Activated CD4-positive, alpha-beta T cell treated with anti-CD3 and anti-CD28 coated beads for 1 hour (primary cell): ENCODE data around the gene ABCE1.
"Not testable (repeated sequence)": the region's sequence is repeated elsewhere in the genome, so short reads cannot be mapped to it uniquely, and the experiment has no call there.

Experiments used
- DNase-seq: peaks from one replicate; pipeline ENCODE4 v3.0.0-alpha.2; 2020

ABCE1 gene

DNA sequence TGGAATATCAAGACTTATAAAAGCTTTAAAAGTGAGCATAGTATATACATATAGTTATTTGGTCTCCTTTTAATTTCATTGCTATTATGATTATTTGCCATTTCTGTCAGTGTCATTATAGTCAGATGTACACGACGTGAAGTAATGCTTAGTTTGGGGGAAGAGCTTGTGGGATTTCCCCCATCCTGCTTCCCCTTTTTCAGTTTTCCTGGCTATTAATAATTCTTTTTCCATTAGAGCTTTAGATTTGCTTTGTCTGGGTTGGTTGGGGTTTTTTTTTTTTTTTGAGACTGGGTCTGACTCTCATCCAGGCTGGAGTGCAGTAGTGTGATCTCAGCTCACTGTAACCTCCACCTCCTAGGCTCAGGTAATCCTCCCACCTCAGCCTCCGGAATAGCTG, 5.4 kb downstream of the ABCE1 start:
- DNase-seq, result no peak

DNA sequence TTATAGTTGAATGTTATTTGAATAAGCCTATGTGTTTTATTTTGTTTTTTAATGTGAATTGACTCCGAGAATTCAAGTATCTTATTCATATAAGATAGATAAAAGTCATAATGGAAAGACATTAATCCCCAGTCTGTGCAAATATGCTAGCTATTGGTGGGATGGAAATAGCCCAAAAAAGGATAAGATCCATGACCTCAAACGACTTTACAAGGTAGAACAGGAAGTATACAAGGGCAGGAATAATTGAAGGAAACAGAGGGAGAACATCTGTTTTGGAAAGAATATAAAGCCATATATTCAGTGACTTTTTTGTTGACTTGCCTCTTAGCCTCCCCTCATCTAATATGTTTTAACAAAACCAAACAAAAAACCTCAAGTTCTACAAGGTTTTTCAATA, 9.0 kb downstream of the ABCE1 start:
- no peak for DNase-seq

DNA sequence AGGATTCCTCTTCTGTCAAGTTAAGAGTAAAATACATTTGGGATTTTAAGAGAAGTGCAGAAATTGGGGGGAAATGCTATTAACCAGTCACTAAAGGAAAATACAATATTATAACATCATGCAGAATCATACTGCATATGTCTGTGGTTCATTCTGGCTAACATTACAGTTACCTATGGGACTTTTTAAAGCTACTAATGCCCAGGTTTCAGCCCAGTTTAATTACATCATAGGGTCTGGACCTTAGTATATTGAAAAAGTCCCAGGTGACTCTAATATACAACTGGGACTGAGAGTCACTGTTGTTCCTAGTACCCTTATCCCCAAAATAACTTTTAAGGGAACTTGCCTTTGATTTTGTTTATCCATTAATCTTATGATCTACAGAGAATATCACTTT, 10.0 kb downstream of the ABCE1 start:
- no peak for DNase-seq

DNA sequence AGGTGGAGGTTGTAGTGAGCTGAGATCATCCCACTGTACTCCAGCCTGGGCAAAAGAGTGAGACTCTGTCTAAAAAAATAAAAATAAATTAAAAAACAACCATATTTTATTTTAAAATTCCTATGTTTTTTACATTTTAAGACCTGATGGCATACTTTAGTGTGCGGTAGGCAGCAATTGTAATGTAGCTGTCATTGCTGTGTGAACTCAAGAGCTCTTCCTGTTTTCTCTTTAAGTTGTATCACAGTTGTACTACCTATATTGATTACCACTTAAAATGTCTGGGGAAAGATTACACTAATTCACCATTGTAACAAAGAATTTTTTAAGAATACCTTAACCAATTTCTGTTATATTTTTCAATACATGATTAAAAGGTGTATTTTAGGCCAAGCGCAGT, 27.3 kb downstream of the ABCE1 start:
- no peak for DNase-seq

DNA sequence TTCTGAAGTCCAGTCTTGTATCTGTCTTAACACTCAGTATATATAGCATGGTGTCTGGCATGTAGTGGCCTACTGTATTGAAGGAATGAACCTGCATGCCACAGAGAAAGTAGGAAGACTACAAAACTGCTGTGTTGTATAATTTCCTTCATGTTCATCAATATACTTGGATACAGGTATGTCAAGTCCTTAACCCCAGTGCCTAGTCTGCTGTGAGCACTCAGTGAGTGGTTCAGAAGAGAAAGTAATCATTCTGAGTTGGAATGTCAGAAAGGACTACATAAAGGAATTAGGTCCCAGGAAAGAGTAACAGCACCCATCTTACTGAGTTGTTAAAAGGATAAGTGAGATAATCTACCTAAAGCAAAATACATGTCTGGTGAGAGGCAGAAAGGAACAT, 32.0 kb downstream of the ABCE1 start:
- no peak for DNase-seq

DNA sequence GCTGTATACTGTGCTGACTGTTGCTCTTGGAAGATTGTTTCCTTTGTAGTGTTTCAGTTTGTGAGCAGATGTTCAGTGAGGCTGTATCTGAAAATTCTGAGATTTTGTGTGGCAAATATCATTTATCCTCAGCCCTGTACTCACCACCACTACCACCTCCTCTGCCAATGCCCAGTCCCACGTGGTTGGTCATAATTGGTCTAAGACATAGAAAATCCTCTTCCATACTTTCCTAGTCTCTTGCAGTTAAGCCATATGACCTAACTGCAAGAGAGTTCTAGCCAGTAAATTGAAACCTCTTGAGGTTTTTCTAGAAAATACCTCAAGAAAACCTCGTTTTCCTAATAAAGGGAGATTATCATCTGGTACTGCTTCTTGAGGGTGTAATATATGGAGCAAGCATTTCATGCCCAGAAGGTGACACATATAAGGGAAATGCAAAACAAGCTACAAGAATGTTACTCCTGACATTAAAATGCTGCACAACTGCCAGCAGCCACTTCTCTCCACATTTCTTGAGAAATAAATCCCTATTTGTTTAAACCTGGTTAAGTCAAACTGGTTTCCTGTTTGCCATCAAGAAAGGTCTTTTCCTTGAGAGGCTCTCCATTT, 32.8 kb downstream of the ABCE1 start:
- no peak for DNase-seq

DNA sequence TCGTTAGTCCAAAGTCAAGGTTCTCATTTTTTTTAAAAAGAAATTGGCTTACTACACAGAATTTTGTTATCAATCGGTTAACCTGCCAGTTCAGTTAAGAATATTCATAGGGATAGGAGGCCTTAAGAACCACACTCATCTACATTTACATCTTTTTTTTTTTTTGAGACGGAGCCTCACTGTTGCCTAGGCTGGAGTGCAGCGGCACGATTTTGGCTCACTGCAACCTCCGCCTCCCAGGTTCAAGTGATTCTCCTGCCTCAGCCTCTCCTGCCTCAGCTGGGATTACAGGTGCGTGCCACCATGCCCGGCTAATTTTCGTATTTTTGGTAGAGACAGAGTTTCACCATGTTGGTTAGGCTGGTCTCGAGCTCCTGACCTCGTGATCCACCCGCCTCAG, 33.7 kb downstream of the ABCE1 start:
- DNase-seq, result no peak

DNA sequence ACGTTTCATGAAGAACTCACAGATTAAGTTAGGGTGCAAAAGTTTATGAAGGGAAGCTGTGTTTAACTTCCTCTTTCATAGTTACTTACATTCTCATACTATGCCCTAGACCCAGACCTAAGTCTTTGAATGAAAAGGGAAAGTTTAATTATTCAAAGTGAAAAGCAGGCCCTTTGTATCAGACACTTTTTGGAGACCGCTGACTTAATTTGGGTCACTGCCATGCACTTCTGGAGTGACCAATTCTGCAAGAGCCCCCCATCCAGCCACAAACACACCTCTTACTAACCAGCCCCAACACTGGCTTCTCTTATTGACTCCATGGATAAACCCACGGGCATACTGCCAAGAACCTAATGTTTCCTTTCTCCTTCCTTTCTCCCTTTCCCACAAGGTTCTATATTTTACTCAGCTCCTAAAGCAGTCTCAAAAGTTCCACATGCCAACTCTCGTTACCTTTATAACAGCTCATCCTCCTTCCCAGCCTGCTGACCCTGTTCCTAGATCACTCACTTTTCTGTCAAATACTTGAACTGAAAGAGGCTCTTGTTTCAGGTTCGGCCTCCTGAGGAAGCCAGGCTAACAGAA, 34.5 kb downstream of the ABCE1 start:
- no peak for DNase-seq

DNA sequence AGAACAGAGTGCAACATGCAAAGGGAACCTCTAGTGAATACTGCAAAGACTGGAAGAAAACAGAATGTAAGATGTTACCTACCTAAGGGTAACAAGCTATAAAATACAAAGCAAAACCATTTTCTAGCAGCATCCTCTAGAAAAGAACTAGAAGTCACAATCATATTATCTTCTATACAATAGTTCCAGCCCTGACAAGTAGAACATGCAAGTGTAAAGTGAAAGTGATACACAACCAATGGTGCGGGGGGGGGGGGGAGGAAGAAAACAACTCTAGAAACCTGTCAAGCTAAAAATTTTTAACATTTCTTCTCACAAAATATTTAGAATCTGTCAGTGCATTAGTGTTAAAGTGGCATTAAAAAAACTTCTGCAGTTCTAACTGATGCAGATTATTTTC, 38.1 kb downstream of the ABCE1 start:
- DNase-seq, result not testable (repeated sequence)

DNA sequence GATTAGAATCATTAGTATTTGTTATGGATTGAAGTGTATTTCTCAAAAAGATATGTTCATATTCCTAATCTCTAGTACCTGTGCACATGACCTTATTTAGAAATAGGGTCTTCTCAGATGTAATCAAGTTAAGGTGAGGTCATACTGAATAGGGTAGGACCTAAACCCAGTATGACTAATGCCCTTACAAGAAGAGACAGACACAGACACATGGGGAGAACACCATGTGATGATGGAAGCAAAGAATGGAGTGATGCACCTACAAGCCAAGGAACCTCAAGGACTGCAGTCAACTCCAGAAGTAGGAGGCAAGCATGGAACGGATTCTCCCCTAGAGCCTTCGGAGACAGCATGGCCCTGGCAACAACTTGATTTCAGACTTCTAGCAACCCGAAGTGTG, 50.9 kb downstream of the ABCE1 start:
- DNase-seq, result no peak

DNA sequence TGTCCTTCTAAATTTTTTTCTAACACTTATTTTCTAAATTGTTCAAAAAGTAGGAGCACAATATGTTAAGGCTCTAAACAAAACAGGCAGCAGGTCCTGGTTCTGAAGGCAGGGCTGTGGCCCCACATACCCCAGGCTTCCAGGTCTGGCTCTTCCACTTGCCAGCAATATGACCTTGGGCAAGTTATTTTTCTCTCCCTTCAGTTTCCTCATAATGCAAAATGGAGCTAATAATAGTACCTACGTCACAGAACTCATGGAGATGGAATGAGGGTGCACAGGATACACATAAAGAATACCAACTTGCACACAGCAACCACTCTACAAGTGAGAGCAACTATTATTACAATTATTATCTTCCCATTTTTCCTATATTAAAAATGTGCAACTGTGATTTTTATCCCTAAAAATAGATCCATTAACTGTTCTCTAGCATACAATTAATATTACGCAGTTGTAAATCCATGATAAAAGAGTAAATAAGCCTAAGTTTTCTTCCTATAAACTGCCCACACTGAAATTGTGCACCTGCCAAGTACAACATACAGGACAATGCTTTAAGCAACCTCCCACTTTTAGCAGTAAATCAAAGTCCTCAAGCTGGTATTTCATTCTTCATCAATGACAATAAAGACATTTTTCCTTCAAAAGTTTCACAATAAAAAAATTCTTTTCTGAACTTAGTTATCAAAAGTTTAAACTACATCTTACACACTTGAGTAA, 55.2 kb downstream of the ABCE1 start:
- no peak for DNase-seq

DNA sequence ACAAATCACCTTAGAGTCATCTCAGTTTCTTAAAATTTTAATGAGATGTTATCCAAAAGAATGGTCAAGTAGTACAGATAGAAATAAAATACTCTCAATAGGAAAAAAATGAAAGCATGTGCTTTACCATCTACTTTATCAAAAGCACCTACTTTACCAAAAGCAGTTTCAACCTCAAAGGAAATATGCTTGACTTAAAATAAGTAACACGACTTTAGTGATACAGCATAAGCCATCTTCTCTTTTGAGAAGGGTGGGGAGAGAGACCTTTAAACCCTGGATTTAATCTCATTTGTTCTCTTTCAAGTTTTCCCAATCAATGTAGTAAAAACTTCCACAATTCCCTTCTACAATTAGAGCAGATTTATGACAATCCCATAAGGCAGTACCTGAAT, 55.8 kb downstream of the ABCE1 start:
- no peak for DNase-seq

DNA sequence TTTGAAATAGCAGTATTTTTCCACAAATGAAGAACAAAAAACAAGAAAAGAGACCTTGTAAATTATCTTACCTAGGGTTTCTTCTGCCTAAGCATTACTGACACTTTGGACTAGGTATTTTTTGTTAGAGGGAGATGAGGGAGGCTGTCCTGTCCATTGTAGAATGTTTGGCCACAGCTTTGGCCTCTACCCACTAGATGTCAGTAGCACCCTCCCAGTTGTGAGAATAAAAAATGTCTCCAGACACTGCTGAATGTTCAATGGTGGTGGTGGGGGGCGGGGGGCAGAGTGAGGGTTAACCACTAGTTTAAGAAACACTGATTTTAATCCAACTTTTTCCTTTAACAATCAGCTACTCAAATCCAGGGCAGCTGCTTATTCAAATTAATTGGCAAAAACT, 56.5 kb downstream of the ABCE1 start:
- DNase-seq, result no peak

DNA sequence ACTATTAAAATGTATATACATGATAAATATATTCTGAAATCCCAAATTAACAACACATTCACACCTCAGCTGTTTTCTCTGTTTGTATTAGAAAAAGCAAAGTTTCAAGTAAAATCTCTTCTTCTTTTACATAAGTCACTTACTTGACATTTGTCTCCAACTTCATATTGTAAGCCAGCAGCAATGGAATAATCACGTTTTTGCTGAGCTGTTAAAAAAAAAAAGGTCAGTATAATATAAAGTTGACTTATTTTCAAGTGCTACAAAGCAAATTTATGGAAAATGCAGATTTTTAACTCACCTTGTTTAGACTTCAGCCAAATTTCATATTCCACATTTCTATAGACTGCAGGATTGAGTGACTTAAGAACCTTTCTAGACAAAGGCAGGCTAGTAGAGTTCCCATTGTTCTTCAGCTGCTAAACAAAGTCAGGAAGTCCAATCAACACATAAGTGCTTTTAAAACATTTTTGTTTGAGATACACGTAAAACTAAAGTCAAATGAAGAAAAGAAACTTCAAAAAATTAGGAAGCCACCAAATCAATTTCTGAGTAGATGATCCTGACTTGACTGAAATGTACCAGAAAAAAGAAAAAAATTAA, 57.3 kb downstream of the ABCE1 start:
- no peak for DNase-seq

DNA sequence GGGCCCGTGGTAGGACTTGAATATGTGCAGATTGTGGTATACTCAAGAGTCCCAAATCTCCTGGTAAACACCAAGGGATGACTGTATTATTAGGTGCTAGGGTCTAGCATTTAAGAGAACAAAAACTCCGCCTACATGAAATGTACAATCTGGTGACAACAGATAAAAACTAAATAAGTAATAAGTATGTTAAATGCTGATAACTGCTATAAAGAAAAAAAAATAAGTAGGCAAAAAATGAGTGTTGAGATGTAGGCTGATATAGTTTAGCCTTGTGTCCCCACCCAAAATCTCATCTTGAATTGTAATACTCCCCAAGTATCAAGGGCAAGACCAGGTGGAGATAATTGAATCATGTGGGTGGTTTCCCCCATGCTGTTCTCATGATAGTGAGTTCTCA, 58.9 kb downstream of the ABCE1 start:
- DNase-seq, result no peak

DNA sequence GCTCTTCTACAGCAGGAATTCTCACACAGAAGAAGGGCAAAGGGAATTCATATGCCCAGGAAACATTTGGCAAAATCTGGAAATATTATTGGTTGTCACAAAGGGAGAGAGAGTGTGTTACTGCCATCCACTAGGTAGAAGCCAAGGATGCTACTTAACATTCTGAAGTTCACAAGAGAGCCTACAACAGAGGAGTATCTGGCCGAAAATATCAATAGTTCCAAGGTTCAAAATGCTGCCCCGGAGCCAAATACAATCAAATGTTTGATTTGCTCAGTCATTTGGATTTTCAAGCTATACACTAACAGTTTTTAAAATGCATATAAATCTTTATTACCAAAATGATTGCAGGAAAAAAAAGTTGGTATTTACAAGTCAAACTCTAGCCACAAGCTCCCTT, 63.4 kb downstream of the ABCE1 start:
- no peak for DNase-seq

DNA sequence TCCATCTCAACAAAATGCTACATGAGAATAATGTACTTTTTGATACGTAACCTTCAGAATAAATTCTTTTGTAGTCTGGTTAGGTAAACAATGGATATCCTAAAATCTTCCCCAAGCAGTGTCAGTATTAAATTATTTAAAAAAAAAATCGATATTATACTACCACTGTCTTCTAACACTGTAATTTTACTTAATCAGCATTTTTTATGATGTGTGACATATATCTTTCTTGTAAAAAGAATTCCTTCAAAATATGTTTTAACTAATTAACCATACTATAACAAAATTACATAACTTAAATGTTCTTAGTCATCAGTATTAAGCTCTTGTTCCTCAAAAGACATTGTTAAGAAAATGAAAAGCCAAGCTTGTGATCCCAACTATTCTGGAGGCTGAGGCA, 69.8 kb downstream of the ABCE1 start:
- DNase-seq, result no peak

DNA sequence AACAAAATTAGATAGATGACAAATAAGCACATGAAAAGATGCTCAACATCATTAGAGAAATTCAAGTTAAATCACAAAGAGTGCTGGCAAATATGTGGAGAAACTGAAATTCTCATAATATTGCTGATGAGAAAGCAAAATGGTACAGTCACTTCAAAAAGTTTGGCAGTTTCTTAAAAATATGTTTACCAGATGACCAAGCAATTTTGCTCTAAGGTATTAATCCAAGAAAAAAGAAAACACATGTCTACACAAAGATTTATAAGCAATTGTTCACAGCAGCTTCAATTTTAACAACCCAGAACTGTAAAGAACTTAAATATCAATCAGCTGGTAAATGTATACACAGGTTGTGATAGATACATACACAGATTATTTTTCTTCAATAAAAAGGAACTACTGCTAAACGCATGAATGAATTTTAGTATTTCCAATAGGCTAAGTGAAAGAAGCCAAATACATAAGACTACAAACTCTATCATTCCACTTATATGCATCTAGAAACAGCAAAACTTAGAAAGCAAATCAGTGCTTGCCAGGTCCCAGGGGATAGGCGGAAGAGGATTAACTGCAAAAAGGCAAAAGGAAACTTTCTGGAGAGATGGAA, 70.6 kb downstream of the ABCE1 start:
- DNase-seq, result no peak

DNA sequence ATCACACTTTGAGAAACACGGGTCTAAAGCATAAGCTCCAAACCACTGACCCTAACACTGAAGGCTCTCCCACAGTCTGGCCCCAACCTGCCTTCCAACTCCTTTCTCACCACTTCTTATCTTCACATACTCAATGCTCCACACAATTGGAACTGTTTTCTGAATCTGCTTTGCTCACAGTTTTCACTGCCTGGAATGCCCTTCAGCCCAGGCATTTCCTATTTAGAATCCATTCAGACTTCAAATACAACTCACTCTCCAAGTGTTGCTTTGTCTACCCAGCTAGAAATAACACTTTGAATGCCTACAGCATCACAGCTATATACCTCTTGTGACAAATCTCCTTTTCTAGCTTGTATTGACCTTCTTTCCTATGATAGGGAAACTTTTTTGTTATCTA, 72.1 kb downstream of the ABCE1 start:
- DNase-seq, result no peak

DNA sequence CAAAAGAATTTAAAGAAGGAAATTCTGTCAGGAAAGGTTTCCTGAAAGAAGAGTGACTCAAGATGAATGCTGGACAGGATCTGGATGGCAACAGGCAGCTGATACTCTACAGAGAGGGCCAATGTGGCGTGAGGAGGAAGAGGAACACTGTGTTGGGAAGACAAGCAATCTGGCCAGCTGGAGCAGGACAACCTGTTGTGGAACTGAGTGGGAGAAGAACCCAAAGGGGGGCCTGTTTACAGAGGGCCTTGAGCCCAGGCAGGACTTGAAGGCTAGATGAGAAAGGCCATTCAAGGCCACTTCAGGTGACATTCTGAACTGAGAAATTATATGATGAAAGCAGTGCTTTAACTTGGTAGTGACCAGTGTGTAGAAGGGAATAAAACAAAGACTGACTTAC, 73.8 kb downstream of the ABCE1 start:
- no peak for DNase-seq

DNA sequence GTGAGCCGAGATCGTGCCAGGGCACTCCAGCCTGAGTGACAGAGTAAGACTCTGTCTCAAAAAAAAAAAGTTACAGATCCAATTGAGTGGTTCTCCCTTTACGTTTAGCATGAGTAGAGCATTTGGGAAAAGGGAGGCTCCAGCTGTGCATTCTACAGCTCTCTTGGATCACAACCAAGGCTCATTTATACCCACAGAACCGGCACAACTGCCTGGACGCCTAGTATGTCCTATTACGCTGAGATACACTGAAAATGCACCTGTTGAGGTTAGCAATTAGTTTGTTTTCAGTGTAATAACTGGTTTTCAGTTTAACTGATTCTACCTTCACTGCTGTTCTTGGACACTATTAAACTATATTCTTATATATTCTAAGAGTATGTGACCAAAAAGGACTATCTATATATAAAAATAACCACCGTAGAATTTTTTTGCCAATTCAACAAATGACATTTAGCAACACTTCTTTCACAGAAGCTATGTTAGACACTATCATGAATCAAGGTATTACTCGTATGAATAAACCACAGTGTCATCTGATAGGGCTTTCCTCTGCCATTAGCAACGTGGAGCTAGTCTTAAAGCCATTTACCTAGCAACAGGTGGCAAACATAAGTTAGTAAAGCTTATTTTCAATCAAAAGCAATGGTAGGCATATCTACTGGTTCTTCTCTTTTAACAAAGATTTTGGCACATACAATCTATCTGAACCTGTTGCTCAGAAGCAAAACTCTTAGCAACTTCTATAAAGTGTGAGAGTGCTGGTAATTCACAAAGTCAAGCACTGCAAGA, 78.7 kb downstream of the ABCE1 start:
- no peak for DNase-seq

DNA sequence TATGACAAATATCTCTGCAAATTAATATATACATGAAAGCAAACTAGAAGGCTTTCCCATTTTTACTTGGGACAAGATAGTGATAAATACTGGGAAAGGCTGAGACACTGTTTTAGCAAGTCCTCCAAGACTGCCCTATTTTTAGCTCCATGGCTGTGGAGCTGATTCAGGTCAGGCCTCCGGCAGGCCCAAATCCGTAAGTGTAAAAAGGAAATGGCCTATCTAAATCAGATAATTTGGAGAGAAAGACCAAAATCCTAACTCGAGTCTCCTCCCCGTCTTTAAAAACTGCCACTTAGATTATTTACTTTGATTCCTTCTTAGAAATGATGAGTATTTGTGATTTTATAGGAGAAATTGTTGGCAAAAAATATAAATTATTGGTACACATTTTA, 79.4 kb downstream of the ABCE1 start:
- DNase-seq, result no peak

DNA sequence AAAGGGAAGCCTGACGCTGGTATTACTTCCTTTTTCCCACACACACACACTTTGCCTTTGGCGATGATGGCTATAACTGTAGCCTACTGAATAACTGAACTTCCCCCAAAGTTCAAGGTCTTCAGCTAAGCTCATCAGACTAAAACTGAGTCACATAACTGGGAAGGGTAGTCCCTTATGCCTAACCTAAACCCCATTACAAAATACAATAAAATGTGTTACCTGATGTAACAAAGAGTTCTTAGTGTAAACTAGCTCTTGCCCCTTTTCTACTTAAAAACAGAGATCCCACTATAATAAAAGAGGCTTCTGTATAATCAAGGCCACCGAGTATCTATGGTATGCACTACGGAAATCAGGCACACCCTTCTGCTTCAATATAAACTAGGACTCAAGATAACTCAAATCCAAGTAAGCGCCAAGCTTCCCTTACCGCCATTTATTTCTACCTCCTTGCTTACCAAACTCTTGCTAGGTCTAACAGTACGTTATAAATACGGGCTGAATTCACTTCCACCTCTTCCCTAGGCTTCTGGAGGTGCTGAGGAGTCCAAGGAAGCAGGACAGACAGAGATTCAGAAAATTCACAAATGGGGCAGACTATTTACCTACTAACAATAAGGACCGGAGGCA, 79.9 kb downstream of the ABCE1 start:
- DNase-seq, result no peak
